Progenitor cell of endocrine pancreas (in vitro differentiated cells): Measurements from ENCODE around the gene DLGAP4. TPM values are rescaled to one million over a fixed set of nuclear protein-coding genes. Genes with fewer than 3 reads are reported as not detected.

Experiments used
- DNase-seq: peaks from one replicate; pipeline ENCODE4 v3.0.0; 2021; ENCODE audit warnings: low spot score; ENCODE audit not compliant: unreplicated experiment
- H3K27ac Mint-ChIP-seq: 2 replicates; pipeline ENCODE4 v1.8.0; 2021; ENCODE audit warnings: mild to moderate bottlenecking, moderate library complexity, mixed read lengths
- H3K27me3 Mint-ChIP-seq: 2 replicates; pipeline ENCODE4 v1.8.0; 2021; ENCODE audit warnings: mixed read lengths
- H3K36me3 Mint-ChIP-seq: 2 replicates; pipeline ENCODE4 v1.8.0; 2022; ENCODE audit warnings: mixed read lengths; ENCODE audit not compliant: insufficient read depth
- H3K4me1 Mint-ChIP-seq: 2 replicates; pipeline ENCODE4 v1.8.0; 2021; ENCODE audit warnings: low read depth, mixed read lengths
- H3K4me3 Mint-ChIP-seq: 2 replicates; pipeline ENCODE4 v1.8.0; 2021; ENCODE audit warnings: low read depth, mild to moderate bottlenecking, moderate library complexity, mixed read lengths
- H3K9me3 Mint-ChIP-seq: 2 replicates; pipeline ENCODE4 v1.8.0; 2021; ENCODE audit warnings: low read depth, mixed read lengths
- CTCF ChIP-seq: fragments of 200-600 bp; sonication (generic); IDR thresholded peaks from one replicate; pipeline ENCODE4 v1.5.0; 2021; ENCODE audit warnings: antibody characterized with exemption, mild to moderate bottlenecking; ENCODE audit not compliant: unreplicated experiment
- total RNA-seq: library from RNA; stranded (reverse); gene quantifications from 2 replicates; pipeline ENCODE4 v1.2.1, GENCODE V29; 2021

The DLGAP4 gene
- total RNA-seq, 1 donor from 2014 or later = 109 TPM

GRCh38 chr20:36279362-36279761 is 26.8 kb upstream of the DLGAP4 start:
- peaks cover 22% of the 10 kb centered on the region for H3K27me3 Mint-ChIP-seq

GRCh38 chr20:36279776-36280175 is 26.4 kb upstream of the DLGAP4 start:
- no peaks in the 10 kb centered on the region for H3K36me3 Mint-ChIP-seq
- no peak for TF ChIP-seq CTCF
- no peak for DNase-seq
- H3K27me3 Mint-ChIP-seq = peaks cover 22% of the 10 kb centered on the region
- no peaks in the 10 kb centered on the region for H3K4me1 Mint-ChIP-seq
- no peak overlapping the region for H3K27ac Mint-ChIP-seq
- no peak overlapping the region for H3K4me3 Mint-ChIP-seq
- H3K9me3 Mint-ChIP-seq = peaks cover 3% of the 10 kb centered on the region

More at GRCh38 chr20:36279362-36279761, 26.8 kb upstream of the DLGAP4 start:
- Mint-ChIP-seq H3K36me3 (no peaks in the 10 kb centered on the region), H3K9me3 (peaks cover 3% of the 10 kb centered on the region), H3K27ac (no peak overlapping the region), H3K4me3 (no peak overlapping the region), H3K4me1 (no peaks in the 10 kb centered on the region)
- no peak for TF ChIP-seq CTCF
- no peak for DNase-seq

DNA sequence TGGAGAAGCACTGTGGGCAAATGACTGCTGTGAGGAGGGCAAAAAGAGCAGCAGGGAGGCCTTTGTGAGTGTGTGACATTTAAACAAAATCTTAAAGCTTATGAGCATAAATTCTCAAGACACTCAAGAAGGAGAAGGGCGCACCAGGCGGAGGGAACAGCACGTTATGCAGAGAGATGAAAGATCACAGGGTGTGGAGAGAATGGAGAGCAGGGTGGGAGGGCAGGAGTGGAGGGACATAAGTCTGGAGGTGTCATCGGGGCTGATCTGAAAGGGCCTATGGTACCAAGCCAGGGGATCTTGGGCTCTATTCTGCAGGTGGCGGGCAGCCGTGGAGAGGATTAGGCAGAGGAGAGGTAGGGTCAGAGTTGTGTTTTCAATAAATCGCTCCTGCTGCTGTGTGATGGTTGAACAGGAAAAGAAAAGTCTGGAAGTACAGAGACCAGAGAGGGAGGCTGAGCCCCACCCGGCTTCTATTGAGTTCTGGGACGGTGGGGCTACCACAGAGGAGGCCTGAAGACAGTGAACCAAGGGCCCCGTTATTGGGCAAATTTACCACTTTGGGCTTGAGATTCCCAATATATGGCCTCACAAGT is 24.3 kb upstream of the DLGAP4 start:
- TF ChIP-seq CTCF = no peak
- H3K4me1 Mint-ChIP-seq = no peaks in the 10 kb centered on the region
- peak overlapping the region; percentile 71 for H3K27ac Mint-ChIP-seq
- no peak for DNase-seq
- H3K36me3 Mint-ChIP-seq = no peaks in the 10 kb centered on the region
- peaks cover 23% of the 10 kb centered on the region for H3K27me3 Mint-ChIP-seq
- H3K9me3 Mint-ChIP-seq = peaks cover 3% of the 10 kb centered on the region
- no peak overlapping the region for H3K4me3 Mint-ChIP-seq

DNA sequence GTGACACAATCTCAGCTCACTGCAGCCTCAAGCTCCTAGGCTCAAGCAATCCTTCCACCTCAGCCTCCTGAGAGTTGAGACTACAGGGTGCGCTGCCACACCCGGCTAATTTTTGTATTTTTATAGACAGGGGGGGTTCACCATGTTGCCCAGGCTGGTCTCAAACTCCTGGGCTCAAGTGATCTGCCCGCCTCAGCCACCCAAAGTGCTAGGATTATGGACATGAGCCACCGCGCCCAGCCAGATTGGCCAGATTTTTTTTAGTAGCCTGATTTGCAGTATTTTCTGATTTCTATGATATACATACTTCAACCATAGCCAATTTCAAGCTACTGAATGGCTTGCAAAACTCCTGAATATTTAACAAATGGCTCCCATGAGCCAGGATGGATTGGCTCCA is 21.4 kb upstream of the DLGAP4 start:
- Mint-ChIP-seq H3K4me1 (no peaks in the 10 kb centered on the region), H3K36me3 (no peaks in the 10 kb centered on the region)

GRCh38 chr20:36285746-36286447 is 20.2 kb upstream of the DLGAP4 start:
- no peak overlapping the region for H3K27ac Mint-ChIP-seq
- H3K4me3 Mint-ChIP-seq = no peak overlapping the region
- TF ChIP-seq CTCF = no peak
- peaks cover 39% of the 10 kb centered on the region for H3K27me3 Mint-ChIP-seq
- peaks cover 10% of the 10 kb centered on the region for H3K9me3 Mint-ChIP-seq
- H3K36me3 Mint-ChIP-seq = no peaks in the 10 kb centered on the region
- DNase-seq = no peak
- no peaks in the 10 kb centered on the region for H3K4me1 Mint-ChIP-seq

More for the DNA sequence above, 21.4 kb upstream of the DLGAP4 start:
- no peak for DNase-seq
- H3K27me3 Mint-ChIP-seq = peaks cover 39% of the 10 kb centered on the region
- H3K4me3 Mint-ChIP-seq = no peak overlapping the region
- H3K9me3 Mint-ChIP-seq = peaks cover 10% of the 10 kb centered on the region
- H3K27ac Mint-ChIP-seq = no peak overlapping the region
- no peak for TF ChIP-seq CTCF
